Ovary (tissue), 3 donors: ENCODE measurements around the gene ARSD.

Experiments
- CTCF ChIP-seq, 3 donors: fragments of 450-650 bp in 2 of 3; fragments of 200-600 bp in 1 of 3; IDR thresholded peaks; one replicate each; pipeline versions ENCODE4 v1.5.1 to v1.8.0; 2016 to 2022; ENCODE audit warnings: antibody characterized with exemption in 3 of 3, mild to moderate bottlenecking in 1 of 3
- POLR2A ChIP-seq: fragments of 450-650 bp; IDR thresholded peaks from one replicate; pipeline ENCODE4 v1.6.1; 2017; ENCODE audit warnings: antibody characterized with exemption, mild to moderate bottlenecking, moderate library complexity
- donor health status: DM: no; HTN: no; CAD: no.

- TF ChIP-seq POLR2A (no peak), CTCF (IDR thresholded peaks at IDR 0.05) (no peak)
Observed at GRCh38 chrX:2902841-2903240, 26.3 kb downstream of the ARSD start.
